Measurements from ENCODE around the gene CD3G.

CD3G gene

GRCh38 chr11:118343981-118344515, at the start of gene CD3G:
Gene CD3G (plus strand): TSS chr11:118344344. CDS start chr11:118344424, 80 bp downstream.
- H3K4me3 ChIP-seq (replicated peaks in 1 of 2; ENCODE audit: low read depth in 2 of 2, low read length in 2 of 2), result no peak within 1 kb of the TSS
- TF ChIP-seq CTCF (IDR thresholded peaks at IDR 0.05; ENCODE audit: low read depth, low read length), result no peak
- no peak for DNase-seq (ENCODE audit: low read depth in 2 of 2)

GRCh38 chr11:118295199-118295598, 48.9 kb upstream of the CD3G start:
- no peak overlapping the region for H3K4me3 ChIP-seq (replicated peaks in 1 of 2; ENCODE audit: low read depth in 2 of 2, low read length in 2 of 2)
- no peak for DNase-seq (ENCODE audit: low read depth in 2 of 2)
- TF ChIP-seq CTCF (IDR thresholded peaks at IDR 0.05; ENCODE audit: low read depth, low read length), result no peak

- peak; percentile 66 for TF ChIP-seq CTCF (IDR thresholded peaks at IDR 0.05; ENCODE audit: low read depth, low read length)
- DNase-seq (ENCODE audit: low read depth in 2 of 2), result peak; percentile 27 to 59
- no peak overlapping the region for H3K4me3 ChIP-seq (replicated peaks in 1 of 2; ENCODE audit: low read depth in 2 of 2, low read length in 2 of 2)
Measured at GRCh38 chr11:118295815-118296454, 48.2 kb upstream of the CD3G start.

- no peak overlapping the region for H3K4me3 ChIP-seq (replicated peaks in 1 of 2; ENCODE audit: low read depth in 2 of 2, low read length in 2 of 2)
- no peak for TF ChIP-seq CTCF (IDR thresholded peaks at IDR 0.05; ENCODE audit: low read depth, low read length)
- DNase-seq (ENCODE audit: low read depth in 2 of 2), result no peak
Measured at GRCh38 chr11:118301600-118302195, 42.4 kb upstream of the CD3G start.

- no peak for DNase-seq (ENCODE audit: low read depth in 2 of 2)
- no peak overlapping the region for H3K4me3 ChIP-seq (replicated peaks in 1 of 2; ENCODE audit: low read depth in 2 of 2, low read length in 2 of 2)
- no peak for TF ChIP-seq CTCF (IDR thresholded peaks at IDR 0.05; ENCODE audit: low read depth, low read length)
Measured at GRCh38 chr11:118304227-118304567, 39.9 kb upstream of the CD3G start.

- no peak within 1 kb of the TSS for H3K4me3 ChIP-seq (replicated peaks in 1 of 2; ENCODE audit: low read depth in 2 of 2, low read length in 2 of 2)
- no peak for DNase-seq (ENCODE audit: low read depth in 2 of 2)
- no peak for TF ChIP-seq CTCF (IDR thresholded peaks at IDR 0.05; ENCODE audit: low read depth, low read length)
Measured at GRCh38 chr11:118304568-118305248, 39.4 kb upstream of the CD3G start, which contains the start of gene CD3E. Gene CD3E (plus strand): TSS chr11:118304730. CDS start chr11:118304953, 223 bp downstream.

Data from cardiac fibroblast (primary cell).